OCI-LY7 (cell line): ENCODE results near the gene HS6ST3. TPM values are rescaled to one million over a fixed set of nuclear protein-coding genes. Genes with fewer than 3 reads are reported as not detected.

Experiments used
- BruUV-seq: library from RNA; stranded (reverse); fragments of 400-500 nt; replicated peaks from 2 replicates; lab custom pipeline; 2021; lab: Mats Ljungman, UMichigan
- CTCF ChIA-PET: fragments of 300-600 bp; sonication (Branson Sonifier 250); formaldehyde crosslinking; loops from one replicate; lab custom pipeline; 2022; ENCODE audit warnings: antibody characterized with exemption; ENCODE audit not compliant: unreplicated experiment; lab: Charles Lee
- POLR2A ChIA-PET: fragments of 300-600 bp; sonication (Branson Sonifier 250); formaldehyde crosslinking; loops from one replicate; lab custom pipeline; 2022; ENCODE audit warnings: antibody characterized with exemption; lab: Charles Lee
- DNase-seq: peaks from one replicate; pipeline ENCODE4 v3.0.0-alpha.2; 2015; ENCODE audit warnings: low spot score
- H2AFZ ChIP-seq: fragments of 200-600 bp; sonication (generic), shearing (Covaris generic); 2 replicates; pipeline ENCODE4 v1.6.1; 2014; ENCODE audit warnings: mild to moderate bottlenecking, antibody characterized with exemption, low read length, moderate library complexity
- H3K27ac ChIP-seq: fragments of 200-600 bp; sonication (generic); 2 replicates; pipeline ENCODE4 v1.5.1; 2014; ENCODE audit warnings: mixed run types, low read depth, mild to moderate bottlenecking, moderate library complexity, low read length, inconsistent platforms; ENCODE audit not compliant: poor library complexity, severe bottlenecking
- H3K36me3 ChIP-seq: fragments of 200-600 bp; sonication (generic); 2 replicates; pipeline ENCODE4 v1.6.1; 2014; ENCODE audit warnings: mild to moderate bottlenecking, antibody characterized with exemption, low read length, moderate library complexity, mixed read lengths; ENCODE audit not compliant: insufficient read depth
- H3K4me1 ChIP-seq: fragments of 200-600 bp; sonication (generic); 2 replicates; pipeline ENCODE4 v1.5.1; 2014; ENCODE audit warnings: mild to moderate bottlenecking, low read length; ENCODE audit not compliant: insufficient read depth, poor library complexity, severe bottlenecking
- H3K4me2 ChIP-seq: fragments of 200-600 bp; sonication (generic); 2 replicates; pipeline ENCODE4 v1.6.1; 2014; ENCODE audit warnings: mild to moderate bottlenecking, low read length
- H3K4me3 ChIP-seq: fragments of 200-600 bp; sonication (generic); 2 replicates; pipeline ENCODE4 v1.5.1; 2014; ENCODE audit warnings: mild to moderate bottlenecking, low read depth, low read length; ENCODE audit not compliant: poor library complexity, severe bottlenecking
- H3K79me2 ChIP-seq: fragments of 200-600 bp; sonication (generic); 2 replicates; pipeline ENCODE4 v1.6.1; 2016; ENCODE audit warnings: low read depth, mild to moderate bottlenecking, low read length, moderate library complexity, mixed read lengths; ENCODE audit not compliant: insufficient read depth
- H3K9me2 ChIP-seq: fragments of 200-600 bp; sonication (generic); 2 replicates; pipeline ENCODE4 v1.6.1; 2016; ENCODE audit warnings: mild to moderate bottlenecking, low read length, mixed read lengths; ENCODE audit not compliant: insufficient read depth
- H3K9me3 ChIP-seq: fragments of 200-600 bp; sonication (generic); 2 replicates; pipeline ENCODE4 v1.6.1; 2014; ENCODE audit warnings: mild to moderate bottlenecking, mixed run types, low read length, mixed read lengths
- H4K20me1 ChIP-seq: fragments of 200-600 bp; sonication (generic); 2 replicates; pipeline ENCODE4 v1.6.1; 2014; ENCODE audit warnings: mild to moderate bottlenecking, antibody characterized with exemption, low read length, moderate library complexity, mixed read lengths; ENCODE audit not compliant: insufficient read depth
- CTCF ChIP-seq: fragments of 200-600 bp; sonication (generic); conservative IDR thresholded peaks from 2 replicates; pipeline ENCODE4 v1.5.1; 2014; ENCODE audit warnings: mild to moderate bottlenecking, antibody characterized with exemption, low read length, moderate library complexity, mixed read lengths
- EZH2phosphoT487 ChIP-seq: fragments of 200-600 bp; sonication (generic); IDR thresholded peaks from 2 replicates; pipeline ENCODE4 v1.6.1; 2018; ENCODE audit warnings: low read depth, borderline replicate concordance, mild to moderate bottlenecking, mixed run types, antibody characterized with exemption, low read length, moderate library complexity, mixed read lengths
- intact Hi-C: fragments of 100-400 bp; cut with micrococcal nuclease; formaldehyde crosslinking; loops from one replicate; pipeline ENCODE4 v1.10.0; 2022; ENCODE audit not compliant: unreplicated experiment
- total RNA-seq, 2 experiments: library from RNA; depleted of rRNA in 1 of 2; stranded (reverse); fragments of >200 nt in 1 of 2; shearing (Covaris generic) in 1 of 2; gene quantifications; 2 replicates each; pipeline ENCODE4 v1.2.3, GENCODE V29; 2014 to 2022

HS6ST3 gene
- total RNA-seq, 2 experiments from 2014 or later, result not detected

- no peak for DNase-seq
- CTCF ChIA-PET, result no interaction called here
- TF ChIP-seq EZH2phosphoT487 (no peak), CTCF (no peak)
- no peaks in the 10 kb centered on the region for H3K36me3 ChIP-seq
- no peaks in the 10 kb centered on the region for H4K20me1 ChIP-seq
- POLR2A ChIA-PET, result no interaction called here
- H3K27ac ChIP-seq, result no peak overlapping the region
- no peaks in the 10 kb centered on the region for H3K9me2 ChIP-seq
- no peak overlapping the region for H3K4me2 ChIP-seq
- no peaks in the 10 kb centered on the region for H3K79me2 ChIP-seq
- no peak overlapping the region for H2AFZ ChIP-seq
- no peaks in the 10 kb centered on the region for H3K9me3 ChIP-seq
- H3K4me3 ChIP-seq, result no peak overlapping the region
- intact Hi-C loops, result no loop called here
- no TSS peak for BruUV-seq
- H3K4me1 ChIP-seq, result no peaks in the 10 kb centered on the region
These were observed 729.5 kb downstream of the HS6ST3 start for GRCh38 chr13:96819375-96819774.

GRCh38 chr13:96821381-96821780 lies 731.5 kb downstream of the HS6ST3 start:
- intact Hi-C loops, result loop anchor here (10.0 kb wide), 1 partner anchor 203 kb away; no protein-coding TSS in a partner anchor

More at GRCh38 chr13:96821381-96821780, 731.5 kb downstream of the HS6ST3 start:
- H2AFZ ChIP-seq, result no peak overlapping the region
- no peak for DNase-seq
- H3K27ac ChIP-seq, result no peak overlapping the region
- BruUV-seq, result no TSS peak
- POLR2A ChIA-PET, result no interaction called here
- H3K4me1 ChIP-seq, result no peaks in the 10 kb centered on the region
- CTCF ChIA-PET, result no interaction called here
- H3K9me3 ChIP-seq, result no peaks in the 10 kb centered on the region
- H4K20me1 ChIP-seq, result no peaks in the 10 kb centered on the region
- no peak overlapping the region for H3K4me3 ChIP-seq
- H3K9me2 ChIP-seq, result no peaks in the 10 kb centered on the region
- H3K79me2 ChIP-seq, result no peaks in the 10 kb centered on the region
- no peaks in the 10 kb centered on the region for H3K36me3 ChIP-seq
- TF ChIP-seq CTCF, result no peak
- TF ChIP-seq EZH2phosphoT487, result no peak
- H3K4me2 ChIP-seq, result no peak overlapping the region
